Measurements from ENCODE around the gene SRC.

The SRC gene

DNA sequence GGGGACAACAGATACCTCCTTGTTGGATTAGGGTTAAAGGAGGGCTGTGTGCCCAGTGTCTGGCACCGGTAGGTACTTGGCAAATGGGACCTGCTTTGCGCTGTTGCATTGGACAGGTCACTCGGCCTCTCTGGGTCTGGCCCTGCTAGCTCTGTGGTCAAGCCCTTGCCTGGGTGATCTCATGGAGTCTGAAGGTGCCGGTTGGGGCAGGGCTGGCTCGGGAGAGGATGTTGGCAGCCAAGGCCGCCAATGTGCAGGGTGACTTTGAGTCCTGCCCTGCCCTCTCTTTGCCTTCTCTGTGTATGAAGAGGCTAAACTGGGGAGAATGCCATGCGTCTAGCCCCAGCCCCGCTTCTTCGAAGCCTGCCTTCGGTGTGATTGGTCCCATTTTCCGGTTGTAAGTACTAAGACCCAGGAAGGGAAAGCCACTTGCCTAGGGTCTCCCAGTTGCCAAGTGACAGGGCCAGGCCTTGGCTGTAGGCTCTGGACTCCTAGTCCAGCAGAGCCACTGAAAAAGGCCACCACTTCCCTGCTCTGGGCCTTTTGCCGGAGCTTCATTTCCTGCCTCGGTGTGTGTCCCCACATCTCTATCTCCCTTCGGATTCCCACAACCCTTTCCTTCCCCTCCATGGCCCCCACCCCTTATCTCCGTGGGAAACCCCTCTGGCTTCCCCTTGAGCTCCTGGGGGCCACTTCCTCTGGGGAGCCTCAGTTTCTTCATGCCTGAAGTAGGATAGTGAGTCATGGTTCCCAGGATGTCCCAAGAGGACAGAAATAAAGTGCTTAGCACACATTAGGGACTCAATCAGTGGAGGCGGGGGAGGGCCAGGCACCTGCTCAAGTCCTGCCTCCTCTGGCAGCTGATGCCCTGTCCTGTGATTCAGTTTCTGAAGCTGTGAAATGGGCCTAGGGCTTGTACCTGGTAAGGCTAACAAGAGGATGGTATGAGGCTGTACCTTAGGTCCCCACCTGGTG lies 3.9 kb downstream of the SRC start:
- no peak for DNase-seq (ENCODE audit: low read depth, low spot score)

DNA sequence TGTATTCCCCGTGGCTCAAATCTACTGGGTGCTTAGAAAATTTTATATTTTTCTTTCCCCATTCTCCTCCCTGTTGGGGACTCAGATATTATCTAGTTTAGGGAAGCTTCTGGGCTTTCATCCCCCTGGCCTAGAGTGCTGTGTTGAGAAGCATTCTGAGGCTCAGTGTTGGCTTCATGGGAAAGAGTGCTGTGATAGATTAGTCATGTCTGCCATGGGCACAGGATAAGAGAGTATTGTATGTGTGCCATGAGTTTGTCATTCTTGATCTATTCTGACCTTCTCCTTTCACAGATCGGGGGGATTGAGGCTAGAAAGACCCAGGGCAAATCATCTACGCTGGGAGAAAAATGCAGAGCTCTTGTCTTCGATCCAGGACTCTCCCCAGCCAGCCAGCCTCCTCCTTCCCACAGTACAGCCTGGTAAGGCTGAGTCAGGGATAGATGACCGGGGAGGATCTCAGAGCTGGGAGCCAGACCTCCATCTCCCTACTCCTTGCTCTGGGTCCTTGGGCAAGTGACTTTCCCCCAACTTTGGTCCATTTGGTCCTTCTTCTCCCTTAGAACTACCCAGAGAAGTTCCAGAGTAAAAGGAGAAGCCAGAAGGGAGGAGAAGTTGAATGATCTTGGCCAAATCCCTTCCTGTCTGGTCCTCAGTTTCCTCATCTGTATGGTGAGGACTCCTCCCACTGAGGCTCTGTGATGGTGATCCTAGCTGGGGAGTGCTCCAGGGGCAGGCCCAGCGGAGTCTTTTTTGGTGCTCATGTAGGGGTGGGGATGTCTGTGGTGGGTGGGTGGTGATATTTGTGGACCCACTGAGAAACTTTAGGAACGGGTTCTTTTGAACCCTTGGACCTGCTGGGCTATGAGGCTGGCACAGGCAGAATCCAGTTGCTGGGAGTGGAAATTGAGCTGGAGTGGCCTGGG lies 5.0 kb downstream of the SRC start:
- no peak for DNase-seq (ENCODE audit: low read depth, low spot score)

DNA sequence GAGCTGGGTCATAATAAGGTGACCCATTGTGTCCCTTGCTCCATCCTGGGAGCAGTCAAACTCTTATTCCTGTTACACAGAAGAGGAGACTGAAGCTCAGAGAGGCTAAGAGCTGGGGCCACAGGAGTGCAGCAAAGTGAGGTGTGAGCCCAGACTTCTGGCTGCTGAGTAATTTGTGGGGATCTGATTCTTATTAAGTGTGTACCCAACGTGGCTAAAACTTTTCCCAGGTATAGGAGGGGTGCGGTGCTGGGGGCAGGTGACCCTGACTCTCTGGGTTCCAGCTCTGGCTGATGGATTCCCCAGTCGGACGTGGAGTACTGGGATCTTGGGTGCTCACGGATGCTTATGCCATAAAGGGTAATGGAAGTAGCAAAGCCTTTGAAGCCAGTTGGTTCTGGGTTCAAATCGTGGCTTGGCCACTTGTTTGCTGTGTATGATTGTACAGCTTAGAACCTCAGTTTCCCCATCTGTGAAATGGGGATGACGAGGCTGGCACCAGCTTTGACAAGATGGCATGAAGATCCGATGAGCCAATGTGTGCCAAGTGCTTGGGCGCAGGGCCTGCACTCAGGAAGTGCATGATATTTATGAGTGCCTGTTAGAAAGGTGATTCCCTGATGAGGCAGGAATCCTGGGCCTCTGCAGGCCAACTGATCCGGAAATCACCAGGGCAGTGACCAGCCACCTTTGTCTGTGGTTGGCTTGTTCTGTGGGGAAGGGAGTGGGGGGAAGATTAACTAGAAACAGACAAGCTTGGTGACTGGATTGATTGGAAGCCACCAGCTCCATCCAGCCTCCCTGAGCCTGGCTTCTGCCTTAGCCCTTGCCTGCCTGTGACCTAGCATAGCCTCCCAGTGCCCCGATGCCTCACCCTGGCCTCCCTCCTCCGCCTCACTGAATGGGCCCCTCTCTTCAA lies 6.0 kb downstream of the SRC start:
- DNase-seq (ENCODE audit: low read depth, low spot score), result no peak

DNA sequence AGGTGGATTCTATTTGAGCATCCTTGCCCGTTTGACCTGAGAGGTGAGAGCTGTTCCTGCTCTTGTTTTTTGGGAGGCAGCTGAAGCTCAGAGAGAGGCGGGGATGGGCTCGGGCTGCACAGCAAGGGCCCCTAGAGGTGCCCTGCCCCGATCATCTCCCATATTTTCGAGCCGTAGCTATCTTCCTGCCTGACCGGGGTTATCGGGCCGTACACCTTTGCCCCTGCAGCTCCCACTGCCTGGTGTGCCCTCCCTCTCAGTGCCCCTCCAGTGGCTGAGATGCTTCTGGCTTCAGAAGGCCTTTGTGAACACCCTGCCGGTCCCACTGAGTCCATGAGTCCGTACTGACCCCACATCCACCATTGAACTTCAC lies 6.7 kb downstream of the SRC start:
- no peak for DNase-seq (ENCODE audit: low read depth, low spot score)

DNA sequence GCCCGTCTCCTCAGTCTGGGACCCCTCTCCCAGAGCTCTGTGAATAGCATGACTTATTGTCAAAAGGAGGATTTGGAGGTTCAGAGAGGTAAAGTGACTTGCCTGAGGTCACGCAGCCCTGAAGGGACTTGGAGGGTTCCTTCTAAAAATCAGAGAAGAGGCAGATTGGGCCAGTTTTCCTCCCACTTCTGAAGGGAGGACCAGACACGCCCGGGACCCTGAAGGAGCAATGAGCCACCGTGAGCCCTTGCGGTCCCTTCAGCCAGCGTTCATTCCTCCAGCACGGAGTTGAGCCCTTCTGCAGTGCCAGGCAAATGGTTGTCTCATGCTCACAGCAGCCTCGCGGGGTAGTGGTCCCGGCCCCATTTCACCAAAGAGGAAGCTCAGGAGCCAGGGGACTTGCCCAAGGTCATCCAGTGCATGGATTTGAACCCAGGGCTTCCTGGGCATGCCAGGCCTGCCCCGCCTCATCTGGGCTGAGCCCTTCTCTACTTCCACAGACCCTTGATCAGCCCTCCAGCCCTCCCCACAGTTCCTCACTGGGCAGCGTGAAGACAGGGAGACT lies 7.4 kb downstream of the SRC start:
- DNase-seq (ENCODE audit: low read depth, low spot score), result no peak

DNA sequence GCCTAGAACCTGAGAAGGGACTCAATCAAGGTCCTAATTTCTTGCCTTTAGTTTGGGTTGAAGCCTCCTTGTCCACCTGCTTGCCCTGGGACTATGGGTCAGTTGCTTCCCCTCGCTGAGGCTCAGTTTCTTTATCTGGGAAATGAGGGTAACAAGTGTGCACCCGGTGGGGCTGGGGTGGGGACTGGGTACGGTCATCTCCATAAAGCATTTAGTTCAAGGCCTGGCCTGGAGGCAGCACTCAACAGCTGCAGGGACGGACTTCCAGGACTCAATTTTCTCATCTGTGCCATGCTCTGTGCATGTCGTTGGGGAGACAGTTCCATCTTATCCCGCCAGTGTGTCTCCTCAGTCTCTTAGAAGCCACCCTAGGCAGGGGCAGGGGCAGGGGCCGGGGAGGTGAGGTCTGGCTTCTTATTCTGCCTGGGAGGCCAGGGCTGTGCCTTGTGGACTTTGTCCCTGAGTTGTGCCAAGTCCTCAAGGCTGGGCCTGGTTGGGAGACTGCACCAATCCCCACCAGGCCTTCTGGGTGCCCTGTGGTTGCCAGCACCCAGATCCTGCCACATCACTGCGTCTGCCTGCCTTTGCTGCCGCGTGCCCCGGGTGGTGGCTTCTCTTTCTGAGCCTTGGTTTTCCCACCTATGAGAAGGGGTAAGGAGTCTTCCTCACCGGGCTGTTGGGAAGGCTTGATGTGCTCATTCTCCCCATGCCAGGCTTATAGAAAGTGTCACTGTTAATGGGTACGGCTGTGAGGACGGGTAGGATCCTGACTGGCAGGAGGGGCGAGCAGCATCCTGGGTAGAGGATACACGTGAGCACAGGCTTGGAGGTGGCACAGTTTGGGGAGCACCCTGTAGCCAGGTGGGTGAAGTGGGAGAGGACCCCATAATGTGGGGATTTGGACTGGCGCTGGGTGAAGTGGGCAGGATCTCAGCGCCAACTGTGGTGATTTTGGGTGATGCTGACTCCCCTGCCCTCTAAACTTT lies 8.6 kb downstream of the SRC start:
- DNase-seq (ENCODE audit: low read depth, low spot score), result no peak

DNA sequence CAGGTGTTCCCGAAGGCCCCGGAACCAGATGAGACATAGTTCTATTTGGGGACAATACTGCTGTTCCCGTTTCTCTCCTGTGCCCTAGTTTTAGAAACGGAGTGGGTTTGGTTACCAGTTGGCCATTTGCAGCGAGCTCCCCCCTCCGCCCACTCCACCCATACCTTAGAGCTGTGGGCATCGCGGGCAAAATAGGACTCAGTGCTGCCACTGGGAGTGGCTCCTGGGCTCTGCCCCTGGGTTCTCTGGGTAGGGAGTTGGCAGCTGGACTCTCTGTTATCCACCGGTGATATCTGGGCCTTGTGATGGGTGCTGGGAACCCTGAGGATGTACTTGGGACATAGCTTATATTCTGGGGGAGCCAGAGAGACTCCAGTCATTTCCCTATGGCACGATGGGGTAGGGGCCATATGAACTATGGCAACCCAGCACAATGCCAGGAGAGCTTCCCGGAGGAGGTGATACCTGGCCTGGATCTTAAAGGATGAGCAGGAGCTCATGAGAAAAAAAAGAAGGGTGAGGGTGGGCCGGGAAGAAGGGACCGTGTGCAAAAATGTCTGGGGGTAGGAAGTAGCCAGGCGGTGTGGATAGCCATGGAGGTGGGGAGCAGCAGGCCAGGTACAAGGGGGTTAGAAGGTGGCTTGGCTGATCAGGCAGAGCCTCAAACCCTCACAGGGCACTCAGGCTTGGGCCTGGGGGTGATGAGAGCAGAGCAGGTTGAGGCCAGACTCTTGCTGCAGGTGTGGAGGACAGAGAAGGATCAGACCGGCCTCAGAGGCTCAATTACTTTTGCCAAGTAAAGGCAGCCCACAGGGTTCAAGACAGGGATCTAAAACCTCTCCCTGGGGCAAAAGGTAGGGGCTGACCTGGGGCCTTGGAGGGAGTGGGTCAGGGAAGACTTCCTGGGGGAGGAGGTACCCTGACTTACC lies 9.6 kb downstream of the SRC start:
- no peak for DNase-seq (ENCODE audit: low read depth, low spot score)

DNA sequence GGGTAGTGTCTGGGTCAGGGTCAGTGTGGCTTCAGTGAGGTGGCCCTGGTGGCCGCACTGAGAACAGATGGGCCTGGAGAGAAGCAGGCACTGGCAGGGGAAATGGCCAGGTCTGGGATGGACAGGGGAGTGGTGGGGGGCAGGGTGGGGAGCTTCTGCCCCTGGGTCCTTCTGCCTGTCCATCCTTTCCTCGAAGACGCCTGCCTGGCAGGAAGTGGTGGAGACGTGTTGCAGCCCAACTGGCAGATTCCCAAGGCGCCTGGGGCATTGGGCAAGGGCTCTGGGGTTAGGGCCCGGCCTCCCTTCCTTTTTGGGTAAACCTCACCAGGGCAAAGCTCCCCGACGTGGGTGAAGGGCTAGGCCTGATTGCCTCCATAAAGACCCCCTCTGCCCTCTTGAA lies 10.4 kb downstream of the SRC start:
- no peak for DNase-seq (ENCODE audit: low read depth, low spot score)

DNA sequence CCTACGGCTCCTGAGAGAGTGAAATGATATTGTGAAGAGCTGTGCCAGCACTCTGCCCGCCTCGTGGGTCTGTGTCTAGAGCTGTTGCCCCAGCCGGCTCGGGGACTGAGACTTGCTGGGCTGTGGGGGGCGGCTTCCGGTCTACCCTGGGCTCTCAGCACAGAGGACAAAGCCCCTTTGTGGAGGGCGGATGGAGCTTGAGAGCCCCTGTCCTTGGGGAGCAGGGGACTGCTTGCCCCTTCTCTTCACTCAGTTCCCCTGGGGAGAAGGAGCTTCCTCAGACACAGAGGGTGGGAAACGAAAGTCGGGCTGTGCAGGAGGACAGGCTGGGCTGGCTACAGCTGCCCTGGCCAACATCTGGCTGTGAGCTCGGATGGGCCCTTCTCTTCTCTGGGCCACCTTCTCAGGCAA lies 11.0 kb downstream of the SRC start:
- DNase-seq (ENCODE audit: low read depth, low spot score), result no peak

DNA sequence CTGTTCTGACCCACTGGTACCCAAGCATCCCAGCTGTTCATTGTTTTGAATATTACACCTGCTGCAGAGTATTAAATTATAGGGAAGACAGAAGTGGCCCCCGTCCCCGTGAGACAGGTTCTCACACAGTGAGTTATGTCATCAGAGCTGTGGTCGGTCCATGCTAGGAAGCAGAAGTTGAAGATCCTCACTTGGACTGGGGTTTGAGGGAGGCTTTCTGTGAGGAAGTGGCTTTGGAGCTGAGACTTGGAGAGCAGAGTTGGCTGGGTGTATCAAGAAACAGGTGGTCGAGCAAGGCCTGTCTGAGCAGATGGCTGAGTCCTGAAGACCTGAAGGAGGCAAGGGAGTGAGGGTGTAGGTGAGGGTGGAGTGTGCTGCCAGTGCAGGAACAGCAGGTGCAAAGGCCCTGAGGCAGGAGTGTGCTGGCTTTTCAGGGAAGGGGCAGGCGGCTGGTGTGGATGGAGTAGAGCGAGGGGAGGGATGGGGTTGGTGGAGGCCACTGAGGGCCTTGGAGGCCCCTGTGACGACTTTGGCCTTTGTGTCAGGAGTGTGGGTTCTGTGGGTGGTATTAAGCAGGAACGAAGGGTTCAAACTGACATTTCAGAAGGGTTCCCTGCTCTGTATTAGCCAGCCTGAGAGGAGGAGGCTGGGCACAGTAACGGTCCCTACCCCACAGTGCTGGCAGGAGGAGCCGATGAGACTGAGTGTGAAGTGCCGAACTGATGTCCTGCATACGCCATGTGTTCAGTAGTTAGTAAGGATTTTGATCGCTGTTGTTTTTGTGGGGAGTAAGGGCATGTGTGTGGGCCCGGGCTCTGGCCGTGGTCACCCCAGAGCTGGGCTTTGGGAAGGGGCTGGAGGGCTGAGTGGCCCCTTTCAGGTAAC lies 11.8 kb downstream of the SRC start:
- no peak for DNase-seq (ENCODE audit: low read depth, low spot score)

DNA sequence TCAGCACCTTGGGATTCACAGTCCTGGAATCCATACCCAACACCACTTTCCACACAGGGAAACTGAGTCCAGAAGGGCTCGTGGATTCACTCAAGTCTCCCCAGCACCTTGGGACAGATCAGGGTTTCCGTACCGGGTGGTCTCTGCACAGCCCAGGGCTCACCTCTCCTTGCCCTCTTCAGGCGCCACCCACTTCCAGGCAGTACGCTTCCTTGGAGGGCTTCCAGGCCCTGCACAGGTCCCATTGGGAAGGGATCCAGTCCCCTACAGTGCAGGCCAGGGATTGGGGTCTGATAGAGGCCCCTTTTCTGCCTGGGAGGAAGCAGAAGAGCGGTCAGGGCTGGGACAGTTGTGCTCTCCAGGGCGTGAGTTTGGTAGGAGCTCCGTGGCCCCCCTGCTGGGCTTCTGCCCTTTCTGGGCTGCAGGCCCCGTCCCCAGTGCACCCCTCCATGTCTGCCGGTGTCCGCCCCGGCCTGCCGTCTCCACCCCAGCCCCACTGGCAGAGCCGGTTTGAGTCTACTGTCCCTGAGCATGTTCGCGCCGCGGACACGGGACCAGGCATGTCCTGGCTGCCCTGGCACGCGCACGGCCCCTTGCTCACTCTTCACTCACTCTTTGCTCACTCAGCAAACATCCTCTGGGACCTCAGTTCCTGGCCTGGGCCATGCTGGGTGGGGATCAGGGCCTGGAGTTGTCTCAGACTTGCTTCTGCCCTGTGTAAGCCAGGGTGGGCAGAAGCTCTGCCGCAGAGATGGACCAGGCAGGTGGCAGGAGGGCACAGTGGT lies 12.6 kb downstream of the SRC start:
- no peak for DNase-seq (ENCODE audit: low read depth, low spot score)

DNA sequence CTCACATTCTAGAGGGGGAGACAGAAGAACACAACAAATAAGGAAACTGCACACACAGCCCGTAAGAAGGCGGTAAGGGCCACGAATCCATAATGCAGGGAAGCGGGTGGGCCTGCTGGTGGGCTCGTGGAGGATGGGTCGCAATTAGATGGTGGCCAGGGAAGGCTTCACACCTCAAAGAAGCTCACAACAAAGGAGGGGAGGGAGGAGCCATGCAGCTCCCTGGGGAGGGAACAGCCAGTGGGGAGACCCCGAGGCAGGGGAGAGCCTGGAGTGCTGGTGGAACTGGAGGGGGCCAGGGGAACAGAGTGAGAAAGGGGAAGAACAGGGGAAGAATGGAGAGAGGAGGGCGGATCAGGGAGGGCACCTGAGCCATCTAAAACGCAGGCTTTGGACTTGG lies 13.4 kb downstream of the SRC start:
- no peak for DNase-seq (ENCODE audit: low read depth, low spot score)

DNA sequence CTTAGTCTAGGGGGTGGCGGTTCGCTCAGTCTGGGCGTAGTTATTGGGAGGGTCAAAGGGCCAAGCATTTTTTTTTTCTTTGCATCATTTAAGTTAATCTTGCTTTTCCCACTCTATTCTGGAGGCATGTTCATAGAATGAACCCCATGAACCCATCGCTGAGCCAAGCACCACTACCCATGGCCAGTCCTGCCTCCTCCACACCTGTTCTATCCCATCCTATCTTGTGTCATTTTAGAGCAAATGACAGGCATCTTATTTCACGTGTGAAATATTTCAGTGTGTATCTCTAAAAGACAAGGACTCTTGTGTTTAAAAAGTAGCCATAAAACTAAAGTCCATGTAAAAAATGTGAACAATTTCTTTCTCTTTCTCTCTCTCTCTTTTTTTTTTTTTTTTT lies 13.9 kb downstream of the SRC start:
- DNase-seq (ENCODE audit: low read depth, low spot score), result no peak

DNA sequence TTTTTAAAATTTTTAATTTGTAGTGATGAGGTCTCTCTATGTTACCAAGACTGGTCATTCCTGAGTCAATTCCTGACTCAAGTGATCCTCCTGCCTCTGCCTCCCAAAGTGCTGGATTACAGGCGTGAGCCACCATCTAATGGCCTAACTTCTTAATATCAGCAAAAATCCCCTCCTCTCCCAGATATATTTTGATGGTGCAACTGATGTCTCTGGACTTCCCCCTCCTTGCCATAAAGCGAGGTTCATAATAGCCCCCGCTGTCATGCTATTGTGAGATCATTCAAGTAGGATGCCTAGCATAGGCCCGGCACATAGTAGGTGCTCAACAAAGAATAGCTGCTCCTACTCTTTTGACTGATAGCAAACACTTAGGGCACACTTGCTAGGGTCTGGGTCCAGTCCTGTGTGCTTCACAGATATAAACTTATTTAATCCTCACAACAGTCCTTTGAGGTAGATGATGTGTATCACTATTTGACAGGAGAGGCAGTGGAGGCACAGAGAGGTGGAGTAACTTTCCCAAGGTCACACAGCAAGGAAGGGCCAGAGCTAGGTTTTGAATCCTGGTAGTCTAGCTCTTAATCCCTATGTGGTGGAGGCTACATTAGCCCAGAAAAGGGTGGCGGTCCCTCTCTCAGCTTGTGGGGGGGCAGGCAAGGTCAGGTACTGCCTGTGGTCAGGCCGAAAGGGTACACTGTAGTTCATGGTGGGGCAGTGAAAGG lies 14.6 kb downstream of the SRC start:
- no peak for DNase-seq (ENCODE audit: low read depth, low spot score)

DNA sequence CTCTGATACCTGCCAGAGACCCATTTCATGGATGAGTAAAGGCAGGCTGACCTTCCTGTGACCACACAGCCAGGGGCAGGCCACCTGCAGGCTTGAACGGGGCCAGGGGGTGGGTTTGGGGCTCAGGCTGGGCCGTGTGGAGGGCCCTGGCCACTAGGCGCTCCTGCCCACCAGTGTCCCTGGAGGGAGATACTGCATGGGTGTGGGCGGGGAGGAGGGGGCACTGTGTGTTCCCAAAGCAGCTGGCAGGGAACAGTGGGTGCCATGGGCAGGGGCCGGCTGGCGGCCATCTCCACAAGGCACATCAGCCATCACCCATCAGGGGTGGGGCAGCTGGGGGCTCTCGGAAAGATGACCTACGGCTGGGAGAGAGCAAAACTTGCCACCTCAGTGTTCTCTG lies 15.4 kb downstream of the SRC start:
- no peak for DNase-seq (ENCODE audit: low read depth, low spot score)

DNA sequence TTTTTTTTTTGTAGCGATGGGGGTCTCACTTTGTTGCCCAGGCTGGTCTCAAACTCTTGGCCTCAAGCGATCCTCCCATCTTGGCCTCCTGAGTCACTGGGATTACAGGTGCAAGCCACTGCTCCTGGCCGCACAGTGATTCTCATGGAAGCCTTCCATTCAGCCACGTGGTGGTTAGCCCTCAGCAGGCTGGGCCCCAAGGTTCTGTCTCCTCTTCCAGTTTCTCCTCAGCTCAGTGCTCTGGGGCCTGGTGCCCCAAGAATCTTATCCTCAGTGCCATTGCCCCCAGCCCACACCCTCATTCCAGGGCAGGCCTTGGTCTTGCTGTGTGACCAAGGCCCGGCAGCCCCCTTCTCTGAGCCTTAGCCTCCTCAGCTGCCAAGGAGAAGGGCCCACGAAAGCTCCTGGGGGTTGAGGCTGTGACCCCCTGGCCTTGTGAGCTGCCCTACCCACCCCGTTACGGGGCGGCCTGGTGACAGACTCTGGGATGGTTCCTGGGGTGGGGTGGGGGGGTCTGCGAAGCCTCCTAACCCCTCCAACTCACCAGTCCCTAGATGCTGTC lies 16.4 kb downstream of the SRC start:
- DNase-seq (ENCODE audit: low read depth, low spot score), result no peak
